NB4 (cell line): Measurements from ENCODE around the gene PCSK6.
"Not testable (repeated sequence)": the region's sequence is repeated elsewhere in the genome, so short reads cannot be mapped to it uniquely, and the experiment has no call there.

ENCODE experiments used
- DNase-seq: peaks from one replicate; pipeline ENCODE4 v3.0.0; 2010; ENCODE audit warnings: low read depth
- H3K4me3 ChIP-seq: one replicate; pipeline ENCODE4 v1.5.1; 2011; ENCODE audit warnings: mild to moderate bottlenecking, low read depth, low read length, moderate library complexity
- MYC ChIP-seq: IDR thresholded peaks from 2 replicates; pipeline ENCODE4 v1.6.1; 2011; ENCODE audit warnings: low read depth, low read length
- POLR2A ChIP-seq: IDR thresholded peaks from 2 replicates; pipeline ENCODE4 v1.6.1; 2011; ENCODE audit warnings: mild to moderate bottlenecking; ENCODE audit not compliant: insufficient read length; ENCODE audit errors: extremely low read depth
- TF ChIP-seq, protein P1 (sequence below): IDR thresholded peaks from 2 replicates; pipeline ENCODE4 v1.6.1; 2011; ENCODE audit warnings: low read depth, low read length
- TF ChIP-seq, protein P2 (sequence below): IDR thresholded peaks from one replicate; pipeline ENCODE4 v1.5.1; 2012; ENCODE audit warnings: low read depth, low read length

PCSK6 gene

DNA sequence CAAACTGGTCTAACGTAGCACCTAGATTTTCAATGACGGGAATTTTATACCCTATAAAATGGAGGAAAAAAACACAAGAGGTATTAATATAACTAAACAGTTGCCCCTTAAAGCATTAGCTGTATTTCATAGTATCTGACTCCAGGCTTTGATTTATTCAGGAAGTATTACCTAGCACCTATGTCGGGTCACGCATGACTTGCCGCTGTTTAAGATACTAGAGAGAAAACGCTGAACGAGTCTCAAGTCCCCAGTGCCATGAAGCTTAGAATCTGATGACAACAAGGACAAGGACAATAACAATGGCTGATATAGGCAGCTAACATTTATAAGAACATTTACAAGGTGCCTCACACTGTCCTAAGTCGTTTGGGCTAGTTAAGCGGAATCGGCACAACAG is 196.4 kb downstream of the PCSK6 start:
- TF ChIP-seq MYC (no peak), POLR2A (no peak)
- TF ChIP-seq, protein P1, sequence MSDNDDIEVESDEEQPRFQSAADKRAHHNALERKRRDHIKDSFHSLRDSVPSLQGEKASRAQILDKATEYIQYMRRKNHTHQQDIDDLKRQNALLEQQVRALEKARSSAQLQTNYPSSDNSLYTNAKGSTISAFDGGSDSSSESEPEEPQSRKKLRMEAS: no peak
- TF ChIP-seq, protein P2, sequence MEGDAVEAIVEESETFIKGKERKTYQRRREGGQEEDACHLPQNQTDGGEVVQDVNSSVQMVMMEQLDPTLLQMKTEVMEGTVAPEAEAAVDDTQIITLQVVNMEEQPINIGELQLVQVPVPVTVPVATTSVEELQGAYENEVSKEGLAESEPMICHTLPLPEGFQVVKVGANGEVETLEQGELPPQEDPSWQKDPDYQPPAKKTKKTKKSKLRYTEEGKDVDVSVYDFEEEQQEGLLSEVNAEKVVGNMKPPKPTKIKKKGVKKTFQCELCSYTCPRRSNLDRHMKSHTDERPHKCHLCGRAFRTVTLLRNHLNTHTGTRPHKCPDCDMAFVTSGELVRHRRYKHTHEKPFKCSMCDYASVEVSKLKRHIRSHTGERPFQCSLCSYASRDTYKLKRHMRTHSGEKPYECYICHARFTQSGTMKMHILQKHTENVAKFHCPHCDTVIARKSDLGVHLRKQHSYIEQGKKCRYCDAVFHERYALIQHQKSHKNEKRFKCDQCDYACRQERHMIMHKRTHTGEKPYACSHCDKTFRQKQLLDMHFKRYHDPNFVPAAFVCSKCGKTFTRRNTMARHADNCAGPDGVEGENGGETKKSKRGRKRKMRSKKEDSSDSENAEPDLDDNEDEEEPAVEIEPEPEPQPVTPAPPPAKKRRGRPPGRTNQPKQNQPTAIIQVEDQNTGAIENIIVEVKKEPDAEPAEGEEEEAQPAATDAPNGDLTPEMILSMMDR: no peak
- peak overlapping the region; percentile 80 for H3K4me3 ChIP-seq
- no peak for DNase-seq

DNA sequence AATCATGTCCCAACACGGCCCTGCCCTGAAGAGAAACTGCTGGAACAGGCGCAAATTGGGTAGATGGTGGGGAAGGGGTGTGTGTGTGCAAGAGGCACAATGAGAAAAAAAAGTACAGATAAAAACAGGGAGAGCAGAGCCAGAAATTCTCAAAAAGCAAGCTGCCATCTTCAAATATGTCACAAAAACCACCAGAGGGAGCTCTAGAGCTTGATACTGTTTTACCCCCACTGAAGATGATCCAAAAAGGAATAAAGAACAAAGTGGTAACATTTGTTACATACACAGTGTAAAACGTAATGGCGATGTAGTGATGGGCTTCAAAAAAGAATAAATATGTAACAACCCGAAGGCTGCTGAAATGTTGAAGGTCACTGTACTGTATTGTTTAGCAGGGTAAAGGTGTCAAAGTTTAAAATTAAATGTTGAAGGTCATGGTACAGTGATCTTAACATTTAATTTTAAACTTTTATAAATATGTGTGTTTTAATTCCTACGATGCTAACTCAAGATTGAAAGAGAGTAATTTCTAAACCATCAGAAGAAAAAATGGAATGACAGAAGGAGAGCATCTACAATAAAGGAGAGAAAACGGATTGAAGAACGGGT is 200.5 kb downstream of the PCSK6 start:
- H3K4me3 ChIP-seq: no peak overlapping the region
- TF ChIP-seq MYC: no peak
- TF ChIP-seq, protein P2: peak; percentile 64
- DNase-seq: peak; percentile 76

DNA sequence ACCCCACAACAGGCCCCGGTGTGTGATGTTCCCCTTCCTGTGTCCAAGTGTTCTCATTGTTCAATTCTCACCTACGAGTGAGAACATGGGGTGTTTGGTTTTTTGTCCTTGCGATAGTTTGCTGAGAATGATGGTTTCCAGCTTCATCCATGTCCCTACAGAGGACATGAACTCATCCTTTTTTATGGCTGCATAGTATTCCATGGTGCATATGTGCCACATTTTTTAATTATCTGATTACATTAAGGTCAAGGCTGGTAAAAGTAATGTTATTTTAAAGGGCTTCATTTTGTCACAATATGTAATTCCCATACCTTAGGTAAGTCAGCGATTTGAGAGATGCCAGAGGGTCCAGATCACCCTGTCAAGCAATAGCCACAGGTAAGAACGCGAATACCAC is 202.2 kb downstream of the PCSK6 start:
- not testable (repeated sequence) for DNase-seq, H3K4me3 ChIP-seq

DNA sequence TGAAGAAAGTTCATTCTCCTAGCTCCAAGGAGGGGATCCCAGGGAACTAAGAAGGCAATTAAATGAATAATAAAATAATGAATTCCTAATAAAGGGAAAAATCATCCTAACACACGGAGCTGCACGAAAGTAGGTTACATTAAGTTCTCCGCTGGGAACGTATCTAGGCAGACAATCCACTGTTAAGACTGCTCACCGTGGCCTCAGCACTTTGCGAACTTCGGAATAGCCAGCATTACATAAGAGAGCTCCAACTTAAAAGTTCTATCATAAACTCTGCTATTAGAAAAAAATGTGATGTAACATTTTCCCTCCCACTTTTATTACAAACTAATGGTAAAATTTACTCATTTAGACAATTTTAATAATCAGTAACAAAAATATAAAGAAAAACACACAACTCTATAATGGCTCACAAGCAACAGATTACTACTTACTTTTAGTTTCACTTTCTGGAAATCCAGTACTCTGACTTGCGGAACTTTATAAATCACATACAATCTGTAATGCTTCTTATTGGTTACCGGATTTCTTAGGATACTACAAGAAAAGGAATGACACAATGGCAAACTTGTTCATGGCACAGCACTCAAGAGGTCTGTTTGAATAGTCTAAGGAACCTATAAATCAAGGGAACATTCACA is 202.9 kb downstream of the PCSK6 start:
- TF ChIP-seq POLR2A (no peak), MYC (no peak)
- TF ChIP-seq, protein P1: no peak
- TF ChIP-seq, protein P2: no peak
- H3K4me3 ChIP-seq: no peak overlapping the region
- DNase-seq: no peak

DNA sequence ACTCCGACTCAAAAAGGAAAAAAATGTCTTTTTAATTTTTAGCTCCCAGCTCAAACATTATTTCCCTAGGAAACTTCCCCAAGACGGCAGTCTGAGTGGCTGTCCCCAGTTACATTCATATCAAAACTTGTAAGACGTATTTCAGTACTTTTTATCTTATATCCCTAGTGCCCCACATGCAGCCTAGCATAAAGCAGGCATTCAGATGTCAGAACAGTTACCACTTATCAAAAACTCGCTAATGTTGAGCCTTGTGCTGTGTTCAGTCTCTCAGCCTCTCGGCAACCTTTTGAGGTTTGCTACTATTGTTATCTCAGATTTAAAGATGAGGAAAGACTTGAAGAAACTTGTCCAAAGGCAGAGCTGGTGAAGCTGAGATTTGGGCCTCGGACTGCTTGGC is 205.6 kb downstream of the PCSK6 start:
- TF ChIP-seq POLR2A (no peak), MYC (no peak)
- TF ChIP-seq, protein P2: no peak
- TF ChIP-seq, protein P1: no peak
- DNase-seq: no peak
- no peak overlapping the region for H3K4me3 ChIP-seq

DNA sequence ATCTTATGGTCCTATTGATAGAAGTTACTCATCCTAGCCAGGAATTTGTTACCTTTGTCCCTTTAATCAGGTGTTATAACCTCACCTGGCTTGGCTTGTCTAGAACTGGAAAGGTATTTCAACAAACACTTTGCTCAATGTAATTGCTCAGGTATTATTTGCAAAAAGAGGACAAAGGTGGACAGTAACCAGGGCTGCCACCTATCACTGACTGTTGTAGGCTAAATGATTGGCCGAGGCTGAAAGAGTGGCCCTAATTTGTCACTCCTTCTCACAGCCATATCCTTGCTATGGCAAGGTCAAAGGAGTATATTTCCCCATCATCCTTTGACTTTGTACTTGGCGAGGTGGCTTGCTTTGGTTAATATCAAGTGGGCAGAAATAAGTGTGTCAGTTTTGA is 209.5 kb downstream of the PCSK6 start:
- no peak for TF ChIP-seq MYC
- TF ChIP-seq POLR2A: no peak
- TF ChIP-seq, protein P1: no peak
- TF ChIP-seq, protein P2: no peak
- H3K4me3 ChIP-seq: no peak overlapping the region
- DNase-seq: no peak
